ENCODE measurements around the gene EZR.

EZR gene

GRCh38 chr6:158757753-158758090 is 61.4 kb downstream of the EZR start:
- no peak for DNase-seq

GRCh38 chr6:158756977-158757752 is 62.0 kb downstream of the EZR start:
- no peak for DNase-seq

GRCh38 chr6:158756126-158756525 is 63.0 kb downstream of the EZR start:
- no peak for DNase-seq

GRCh38 chr6:158755636-158756035 is 63.5 kb downstream of the EZR start:
- DNase-seq = no peak

GRCh38 chr6:158754738-158755137 is 64.4 kb downstream of the EZR start:
- DNase-seq = no peak

GRCh38 chr6:158753811-158754210 is 65.4 kb downstream of the EZR start:
- no peak for DNase-seq

- no peak for DNase-seq
Measured at GRCh38 chr6:158752613-158753012, 66.6 kb downstream of the EZR start.

GRCh38 chr6:158751921-158752320 is 67.2 kb downstream of the EZR start:
- no peak for DNase-seq

- no peak for DNase-seq
Measured at GRCh38 chr6:158751224-158751623, 67.9 kb downstream of the EZR start.

- DNase-seq = no peak
Measured at GRCh38 chr6:158744986-158745430, 74.2 kb downstream of the EZR start.

- no peak for DNase-seq
Measured at GRCh38 chr6:158743033-158743651, 76.0 kb downstream of the EZR start.

GRCh38 chr6:158739673-158740072 is 79.5 kb downstream of the EZR start:
- no peak for DNase-seq

- peak; percentile 10 for DNase-seq
Measured at GRCh38 chr6:158737710-158738615, 81.2 kb downstream of the EZR start.

- no peak for DNase-seq
Measured at GRCh38 chr6:158737082-158737709, 82.0 kb downstream of the EZR start.

- DNase-seq = no peak
Measured at GRCh38 chr6:158735009-158735408, 84.2 kb downstream of the EZR start.

GRCh38 chr6:158730541-158730907 is 88.6 kb downstream of the EZR start:
- no peak for DNase-seq

- no peak for DNase-seq
Measured at GRCh38 chr6:158729906-158730540, 89.1 kb downstream of the EZR start.

- DNase-seq = no peak
Measured at GRCh38 chr6:158725704-158726103, 93.5 kb downstream of the EZR start.

GRCh38 chr6:158722176-158722729 is 96.9 kb downstream of the EZR start:
- DNase-seq = no peak

- peak; percentile 36 for DNase-seq
Measured at GRCh38 chr6:158718461-158719046, 100.6 kb downstream of the EZR start.

- no peak for DNase-seq
Measured at GRCh38 chr6:158717341-158718330, 101.5 kb downstream of the EZR start.
